ENCODE results near the gene KLHDC7B. TPM values are rescaled to one million over a fixed set of nuclear protein-coding genes. Genes with fewer than 3 reads are reported as not detected.

KLHDC7B gene
- total and polyA plus RNA-seq, 9 donors = 0.04 to 0.13 (median 0.10) TPM; not detected in 2

- Histone ChIP-seq H3K27me3 (no peaks in the 10 kb centered on the region), H3K4me1 (ENCODE audit: insufficient read depth) (peaks cover 9% of the 10 kb centered on the region), H3K4me3 (no peak overlapping the region), H3K27ac (no peak overlapping the region), H3K9me3 (no peaks in the 10 kb centered on the region), H3K36me3 (no peaks in the 10 kb centered on the region)
- intact Hi-C loops (cut with DNase I) = loop anchor here in 2 of 4 donors (10.0 kb wide), 2 partner anchors 267 to 277 kb away; partner anchors contain the start of genes HDAC10 (in 1 of the 2) and TUBGCP6 (in 1 of the 2)
- TF ChIP-seq EP300 (IDR thresholded peaks at IDR 0.05) (no peak), POLR2A (IDR thresholded peaks at IDR 0.05) (no peak), CTCF (IDR thresholded peaks at IDR 0.05) (no peak)
- 87 to 94% (median 90%) methylated on average over 6 to 10 of the region's 10 CpGs for WGBS, 3 donors
- no peak for DNase-seq
These were observed 24.0 kb upstream of the KLHDC7B start for GRCh38 chr22:50521710-50522109.

GRCh38 chr22:50522208-50522805 lies 23.4 kb upstream of the KLHDC7B start:
- DNase-seq = no peak

GRCh38 chr22:50522806-50523438 lies 22.8 kb upstream of the KLHDC7B start:
- H3K27ac ChIP-seq = no peak overlapping the region
- H3K27me3 ChIP-seq = no peaks in the 10 kb centered on the region
- no peak for DNase-seq
- TF ChIP-seq CTCF (IDR thresholded peaks at IDR 0.05) (no peak), POLR2A (IDR thresholded peaks at IDR 0.05) (no peak), EP300 (IDR thresholded peaks at IDR 0.05) (no peak)
- peaks cover 11% of the 10 kb centered on the region for H3K4me1 ChIP-seq (ENCODE audit: insufficient read depth)
- H3K9me3 ChIP-seq = no peaks in the 10 kb centered on the region
- no peaks in the 10 kb centered on the region for H3K36me3 ChIP-seq
- H3K4me3 ChIP-seq = no peak overlapping the region
- WGBS, 3 donors = 72 to 83% (median 73%) methylated on average over 21 to 22 of the region's 22 CpGs
- intact Hi-C loops (cut with DNase I) = loop anchor here in 2 of 4 donors (10.0 kb wide), 2 partner anchors 268 to 278 kb away; partner anchors contain the start of genes HDAC10 (in 1 of the 2) and TUBGCP6 (in 1 of the 2)

More at GRCh38 chr22:50522208-50522805, 23.4 kb upstream of the KLHDC7B start:
- intact Hi-C loops (cut with DNase I) = loop anchor here in 2 of 4 donors (10.0 kb wide), 2 partner anchors 268 to 278 kb away; partner anchors contain the start of genes HDAC10 (in 1 of the 2) and TUBGCP6 (in 1 of the 2)
- H3K4me1 ChIP-seq (ENCODE audit: insufficient read depth) = peaks cover 11% of the 10 kb centered on the region
- no peak overlapping the region for H3K4me3 ChIP-seq
- no peaks in the 10 kb centered on the region for H3K27me3 ChIP-seq
- no peaks in the 10 kb centered on the region for H3K36me3 ChIP-seq
- TF ChIP-seq CTCF (IDR thresholded peaks at IDR 0.05) = no peak
- TF ChIP-seq POLR2A (IDR thresholded peaks at IDR 0.05) = no peak
- WGBS, 3 donors = 78 to 83% (median 81%) methylated on average over 14 to 15 of the region's 15 CpGs
- H3K27ac ChIP-seq = no peak overlapping the region
- H3K9me3 ChIP-seq = no peaks in the 10 kb centered on the region

GRCh38 chr22:50523458-50523805 lies 22.3 kb upstream of the KLHDC7B start:
- Histone ChIP-seq H3K9me3 (no peaks in the 10 kb centered on the region), H3K36me3 (no peaks in the 10 kb centered on the region), H3K4me3 (no peak overlapping the region), H3K27ac (no peak overlapping the region), H3K4me1 (ENCODE audit: insufficient read depth) (peaks cover 11% of the 10 kb centered on the region), H3K27me3 (no peaks in the 10 kb centered on the region)
- WGBS, 3 donors = 78 to 88% (median 86%) methylated on average over 16 of the region's 16 CpGs
- no peak for TF ChIP-seq CTCF (IDR thresholded peaks at IDR 0.05)
- no peak for DNase-seq
- intact Hi-C loops (cut with DNase I) = loop anchor here in 2 of 4 donors (10.0 kb wide), 2 partner anchors 269 to 279 kb away; partner anchors contain the start of genes HDAC10 (in 1 of the 2) and TUBGCP6 (in 1 of the 2)
